Neural cell (in vitro differentiated cells): ENCODE results near the gene SH3TC2. TPM values are rescaled to one million over a fixed set of nuclear protein-coding genes. Genes with fewer than 3 reads are reported as not detected.

Experiments
- H2AFZ ChIP-seq: fragments of 200-600, 300-800 bp; sonication (generic), shearing (Covaris generic); 2 replicates; pipeline ENCODE4 v1.6.0; 2014; ENCODE audit warnings: low read depth, mild to moderate bottlenecking, antibody characterized with exemption, low read length, moderate library complexity
- H3F3A ChIP-seq: fragments of 200-600 bp; shearing (Covaris generic); 2 replicates; pipeline ENCODE4 v1.6.1; 2016; ENCODE audit warnings: mild to moderate bottlenecking, moderate library complexity, mixed read lengths, antibody characterized with exemption, low read length; ENCODE audit not compliant: insufficient read depth, poor library complexity, severe bottlenecking
- H3K27ac ChIP-seq: fragments of 200-600, 300-800 bp; sonication (generic), shearing (Covaris generic); 2 replicates; pipeline ENCODE4 v1.5.1; 2014; ENCODE audit warnings: mild to moderate bottlenecking, low read length, moderate library complexity
- H3K27me3 ChIP-seq: fragments of 300-800, 200-600 bp; sonication (generic), shearing (Covaris generic); 2 replicates; pipeline ENCODE4 v1.6.0; 2014; ENCODE audit warnings: mild to moderate bottlenecking, low read depth, low read length, moderate library complexity; ENCODE audit not compliant: insufficient read depth
- H3K36me3 ChIP-seq: fragments of 300-800, 200-600 bp; sonication (generic), shearing (Covaris generic); 2 replicates; pipeline ENCODE4 v1.5.1; 2014; ENCODE audit warnings: mild to moderate bottlenecking, antibody characterized with exemption, low read length, moderate library complexity; ENCODE audit not compliant: insufficient read depth
- H3K4me2 ChIP-seq: fragments of 300-800, 200-600 bp; sonication (generic), shearing (Covaris generic); 2 replicates; pipeline ENCODE4 v1.6.0; 2014; ENCODE audit warnings: mild to moderate bottlenecking, low read length
- H3K4me3 ChIP-seq: fragments of 300-800, 200-600 bp; sonication (generic), shearing (Covaris generic); 2 replicates; pipeline ENCODE4 v1.5.1; 2014; ENCODE audit warnings: mild to moderate bottlenecking, low read length, moderate library complexity
- H3K79me2 ChIP-seq: fragments of 200-600 bp; shearing (Covaris generic); replicated peaks from 2 replicates; pipeline ENCODE4 v1.6.0; 2014; ENCODE audit warnings: mild to moderate bottlenecking, low read length, moderate library complexity; ENCODE audit not compliant: insufficient read depth
- H3K9ac ChIP-seq: fragments of 300-800, 200-600 bp; sonication (generic), shearing (Covaris generic); 2 replicates; pipeline ENCODE4 v1.6.1; 2016; ENCODE audit warnings: mild to moderate bottlenecking, low read length, mixed read lengths
- H3K9me2 ChIP-seq: fragments of 200-600 bp; shearing (Covaris generic); 2 replicates; pipeline ENCODE4 v1.6.1; 2016; ENCODE audit warnings: mild to moderate bottlenecking, low read length, mixed read lengths; ENCODE audit not compliant: insufficient read depth
- H3K9me3 ChIP-seq: fragments of 200-600, 300-800 bp; sonication (generic), shearing (Covaris generic); 2 replicates; pipeline ENCODE4 v1.6.1; 2016; ENCODE audit warnings: mild to moderate bottlenecking, mixed run types, low read length, moderate library complexity, mixed read lengths
- H4K20me1 ChIP-seq: fragments of 200-600 bp; shearing (Covaris generic); 2 replicates; pipeline ENCODE4 v1.6.1; 2016; ENCODE audit warnings: mild to moderate bottlenecking, mixed run types; ENCODE audit not compliant: insufficient read depth
- EZH2 ChIP-seq: fragments of 200-600, 300-800 bp; shearing (Covaris generic), sonication (generic); IDR thresholded peaks from 2 replicates; pipeline ENCODE4 v1.6.1; 2014; ENCODE audit warnings: antibody characterized with exemption, low read length, borderline replicate concordance, mild to moderate bottlenecking; ENCODE audit not compliant: insufficient read depth, poor library complexity, severe bottlenecking
- MXI1 ChIP-seq: fragments of 450-650 bp; conservative IDR thresholded peaks from 2 replicates; pipeline ENCODE4 v1.6.1; 2014; ENCODE audit warnings: antibody characterized with exemption, mild to moderate bottlenecking; ENCODE audit not compliant: poor library complexity, severe bottlenecking
- POLR2AphosphoS5 ChIP-seq: IDR thresholded peaks from 2 replicates; pipeline ENCODE4 v1.6.1; 2012
- RAD21 ChIP-seq: fragments of 450-650 bp; conservative IDR thresholded peaks from 2 replicates; pipeline ENCODE4 v1.6.1; 2014; ENCODE audit warnings: antibody characterized with exemption, mild to moderate bottlenecking, moderate library complexity
- SMC3 ChIP-seq: fragments of 450-650 bp; conservative IDR thresholded peaks from 2 replicates; pipeline ENCODE4 v1.6.1; 2014; ENCODE audit warnings: antibody characterized with exemption, mild to moderate bottlenecking, moderate library complexity; ENCODE audit not compliant: poor library complexity
- TAF1 ChIP-seq: IDR thresholded peaks from 2 replicates; pipeline ENCODE4 v1.6.1; 2012; ENCODE audit warnings: low read depth
- polyA plus RNA-seq: library from polyadenylated mRNA; depleted of rRNA; stranded (reverse); fragments of >200 nt; gene quantifications from 2 replicates; pipeline ENCODE4 v1.2.3, GENCODE V29; 2014
- TF ChIP-seq, protein P1 (sequence below): fragments of 450-650 bp; IDR thresholded peaks from 2 replicates; pipeline ENCODE4 v1.5.1; 2014; ENCODE audit warnings: antibody characterized with exemption, mild to moderate bottlenecking, moderate library complexity; ENCODE audit not compliant: poor library complexity, severe bottlenecking
- TF ChIP-seq, protein P2 (sequence below): IDR thresholded peaks from 2 replicates; pipeline ENCODE4 v1.6.1; 2012; ENCODE audit warnings: borderline replicate concordance

SH3TC2 gene
- polyA plus RNA-seq, 1 donor from 2014 or later: not detected

DNA sequence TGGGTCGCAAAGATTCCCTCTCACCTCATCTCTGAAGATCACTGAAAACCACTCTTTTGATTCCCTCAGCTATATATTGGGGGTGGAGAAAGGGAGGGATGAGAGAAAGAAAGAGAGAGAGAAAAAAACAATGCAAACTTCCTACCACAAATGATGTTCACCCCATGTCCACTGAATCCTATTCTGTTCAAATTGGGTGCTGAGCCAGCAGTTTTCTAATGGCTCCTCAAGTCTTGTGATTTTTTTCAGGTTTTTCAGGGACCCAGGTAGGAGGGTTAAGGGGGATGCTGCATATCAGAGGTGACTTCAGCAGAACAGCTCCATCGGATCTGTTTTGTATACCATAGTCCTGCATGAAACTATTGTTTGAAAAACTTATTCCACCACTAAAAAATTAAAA, 95.9 kb downstream of the SH3TC2 start:
- Histone ChIP-seq H2AFZ (no peak overlapping the region), H3K4me3 (no peak overlapping the region), H3F3A (no peaks in the 10 kb centered on the region), H3K4me2 (no peak overlapping the region), H3K9me3 (no peaks in the 10 kb centered on the region), H3K9me2 (no peaks in the 10 kb centered on the region), H3K9ac (no peak overlapping the region), H3K27me3 (no peaks in the 10 kb centered on the region), H3K27ac (no peak overlapping the region), H4K20me1 (no peaks in the 10 kb centered on the region), H3K36me3 (no peaks in the 10 kb centered on the region), H3K79me2 (no peaks in the 10 kb centered on the region)
- TF ChIP-seq POLR2AphosphoS5: no peak
- no peak for TF ChIP-seq EZH2
- no peak for TF ChIP-seq SMC3
- TF ChIP-seq RAD21: no peak
- no peak for TF ChIP-seq MXI1
- TF ChIP-seq TAF1: no peak
- TF ChIP-seq, protein P1, sequence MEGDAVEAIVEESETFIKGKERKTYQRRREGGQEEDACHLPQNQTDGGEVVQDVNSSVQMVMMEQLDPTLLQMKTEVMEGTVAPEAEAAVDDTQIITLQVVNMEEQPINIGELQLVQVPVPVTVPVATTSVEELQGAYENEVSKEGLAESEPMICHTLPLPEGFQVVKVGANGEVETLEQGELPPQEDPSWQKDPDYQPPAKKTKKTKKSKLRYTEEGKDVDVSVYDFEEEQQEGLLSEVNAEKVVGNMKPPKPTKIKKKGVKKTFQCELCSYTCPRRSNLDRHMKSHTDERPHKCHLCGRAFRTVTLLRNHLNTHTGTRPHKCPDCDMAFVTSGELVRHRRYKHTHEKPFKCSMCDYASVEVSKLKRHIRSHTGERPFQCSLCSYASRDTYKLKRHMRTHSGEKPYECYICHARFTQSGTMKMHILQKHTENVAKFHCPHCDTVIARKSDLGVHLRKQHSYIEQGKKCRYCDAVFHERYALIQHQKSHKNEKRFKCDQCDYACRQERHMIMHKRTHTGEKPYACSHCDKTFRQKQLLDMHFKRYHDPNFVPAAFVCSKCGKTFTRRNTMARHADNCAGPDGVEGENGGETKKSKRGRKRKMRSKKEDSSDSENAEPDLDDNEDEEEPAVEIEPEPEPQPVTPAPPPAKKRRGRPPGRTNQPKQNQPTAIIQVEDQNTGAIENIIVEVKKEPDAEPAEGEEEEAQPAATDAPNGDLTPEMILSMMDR: no peak

DNA sequence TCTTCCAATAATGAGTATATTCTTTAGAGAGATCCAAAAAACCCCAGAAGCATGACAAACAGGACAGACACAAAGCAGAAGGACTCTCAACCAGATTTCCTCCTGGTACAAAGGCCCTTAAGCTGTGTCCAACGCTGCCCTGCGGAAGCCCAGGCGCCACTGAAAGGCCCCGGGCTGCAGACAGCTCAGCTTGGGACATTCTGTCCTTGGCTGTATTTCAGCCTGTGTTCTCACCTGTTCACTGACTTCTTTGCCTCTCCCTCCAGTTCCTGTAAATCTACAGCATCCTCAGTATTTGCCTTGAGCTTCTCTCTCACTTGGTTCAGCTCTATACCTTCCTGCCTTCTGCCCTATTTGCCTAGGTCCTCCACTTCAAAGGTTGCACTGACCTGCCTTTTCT, 96.5 kb downstream of the SH3TC2 start:
- Histone ChIP-seq H3F3A (no peaks in the 10 kb centered on the region), H3K79me2 (no peaks in the 10 kb centered on the region), H3K36me3 (no peaks in the 10 kb centered on the region), H4K20me1 (no peaks in the 10 kb centered on the region), H3K4me3 (no peak overlapping the region), H3K9ac (no peak overlapping the region), H3K9me2 (no peaks in the 10 kb centered on the region), H3K27me3 (no peaks in the 10 kb centered on the region), H3K4me2 (no peak overlapping the region), H3K9me3 (no peaks in the 10 kb centered on the region), H2AFZ (no peak overlapping the region), H3K27ac (no peak overlapping the region)
- TF ChIP-seq, protein P1: no peak
- TF ChIP-seq SMC3 (no peak), TAF1 (no peak), MXI1 (no peak), POLR2AphosphoS5 (no peak), EZH2 (no peak)

DNA sequence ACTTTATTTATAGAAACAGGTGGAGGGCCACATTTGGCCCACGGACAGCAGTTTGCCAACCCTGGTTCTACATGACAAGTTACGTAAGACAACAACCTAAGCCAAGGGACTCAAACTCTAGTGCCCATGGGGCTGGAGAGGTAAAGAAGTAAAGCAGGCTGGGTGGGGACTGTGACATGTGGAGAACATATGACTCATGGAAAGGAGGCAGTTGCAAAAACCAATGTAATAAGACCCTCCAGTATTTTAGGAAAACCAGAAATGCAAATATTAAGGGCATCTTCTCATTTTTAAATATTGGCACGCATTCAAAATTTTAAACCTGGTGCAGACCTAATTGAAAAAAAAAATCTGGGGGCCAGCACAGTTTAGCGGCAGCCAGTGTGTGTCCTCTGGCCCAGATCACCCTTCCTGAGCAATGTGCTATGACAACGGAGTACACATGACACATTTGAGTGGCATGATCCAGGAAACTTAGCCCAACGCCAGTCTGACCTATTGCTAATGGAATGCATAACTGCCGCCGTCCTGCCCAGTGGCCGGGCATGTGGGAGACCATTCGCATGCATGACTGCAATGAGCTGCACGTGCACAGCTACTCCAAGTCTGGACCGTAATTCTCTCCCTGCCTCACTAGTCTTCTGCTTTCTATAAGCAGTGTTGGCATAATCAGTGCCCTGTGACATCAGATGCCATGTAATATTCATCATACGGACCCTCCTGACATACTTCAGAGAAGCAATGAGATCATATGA, 97.2 kb downstream of the SH3TC2 start:
- H3K79me2 ChIP-seq: no peaks in the 10 kb centered on the region
- TF ChIP-seq, protein P2, sequence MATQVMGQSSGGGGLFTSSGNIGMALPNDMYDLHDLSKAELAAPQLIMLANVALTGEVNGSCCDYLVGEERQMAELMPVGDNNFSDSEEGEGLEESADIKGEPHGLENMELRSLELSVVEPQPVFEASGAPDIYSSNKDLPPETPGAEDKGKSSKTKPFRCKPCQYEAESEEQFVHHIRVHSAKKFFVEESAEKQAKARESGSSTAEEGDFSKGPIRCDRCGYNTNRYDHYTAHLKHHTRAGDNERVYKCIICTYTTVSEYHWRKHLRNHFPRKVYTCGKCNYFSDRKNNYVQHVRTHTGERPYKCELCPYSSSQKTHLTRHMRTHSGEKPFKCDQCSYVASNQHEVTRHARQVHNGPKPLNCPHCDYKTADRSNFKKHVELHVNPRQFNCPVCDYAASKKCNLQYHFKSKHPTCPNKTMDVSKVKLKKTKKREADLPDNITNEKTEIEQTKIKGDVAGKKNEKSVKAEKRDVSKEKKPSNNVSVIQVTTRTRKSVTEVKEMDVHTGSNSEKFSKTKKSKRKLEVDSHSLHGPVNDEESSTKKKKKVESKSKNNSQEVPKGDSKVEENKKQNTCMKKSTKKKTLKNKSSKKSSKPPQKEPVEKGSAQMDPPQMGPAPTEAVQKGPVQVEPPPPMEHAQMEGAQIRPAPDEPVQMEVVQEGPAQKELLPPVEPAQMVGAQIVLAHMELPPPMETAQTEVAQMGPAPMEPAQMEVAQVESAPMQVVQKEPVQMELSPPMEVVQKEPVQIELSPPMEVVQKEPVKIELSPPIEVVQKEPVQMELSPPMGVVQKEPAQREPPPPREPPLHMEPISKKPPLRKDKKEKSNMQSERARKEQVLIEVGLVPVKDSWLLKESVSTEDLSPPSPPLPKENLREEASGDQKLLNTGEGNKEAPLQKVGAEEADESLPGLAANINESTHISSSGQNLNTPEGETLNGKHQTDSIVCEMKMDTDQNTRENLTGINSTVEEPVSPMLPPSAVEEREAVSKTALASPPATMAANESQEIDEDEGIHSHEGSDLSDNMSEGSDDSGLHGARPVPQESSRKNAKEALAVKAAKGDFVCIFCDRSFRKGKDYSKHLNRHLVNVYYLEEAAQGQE: no peak
- TF ChIP-seq SMC3: no peak
- TF ChIP-seq, protein P1: no peak
- H3K4me3 ChIP-seq: no peak overlapping the region
- H4K20me1 ChIP-seq: no peaks in the 10 kb centered on the region
- no peak overlapping the region for H3K4me2 ChIP-seq
- H3K9ac ChIP-seq: no peak overlapping the region
- H3F3A ChIP-seq: no peaks in the 10 kb centered on the region
- no peak overlapping the region for H2AFZ ChIP-seq
- no peaks in the 10 kb centered on the region for H3K9me3 ChIP-seq
- no peaks in the 10 kb centered on the region for H3K36me3 ChIP-seq
- no peaks in the 10 kb centered on the region for H3K9me2 ChIP-seq
- no peaks in the 10 kb centered on the region for H3K27me3 ChIP-seq
- H3K27ac ChIP-seq: no peak overlapping the region
